ENCODE results near the gene AP3B1.

The AP3B1 gene

GRCh38 chr5:78291687-78292086 is 2.8 kb downstream of the AP3B1 start:
- no peak for DNase-seq (ENCODE audit: low read depth in 2 of 2)

GRCh38 chr5:78289911-78290310 is 4.6 kb downstream of the AP3B1 start:
- no peak for DNase-seq (ENCODE audit: low read depth in 2 of 2)

GRCh38 chr5:78288246-78288645 is 6.3 kb downstream of the AP3B1 start:
- no peak for DNase-seq (ENCODE audit: low read depth in 2 of 2)

- no peak for DNase-seq (ENCODE audit: low read depth in 2 of 2)
Measured at GRCh38 chr5:78287833-78288232, 6.7 kb downstream of the AP3B1 start.

- DNase-seq (ENCODE audit: low read depth in 2 of 2), result no peak
Measured at GRCh38 chr5:78287169-78287568, 7.3 kb downstream of the AP3B1 start.

GRCh38 chr5:78286290-78286689 is 8.2 kb downstream of the AP3B1 start:
- no peak for DNase-seq (ENCODE audit: low read depth in 2 of 2)

GRCh38 chr5:78283802-78284201 is 10.7 kb downstream of the AP3B1 start:
- no peak for DNase-seq (ENCODE audit: low read depth in 2 of 2)

GRCh38 chr5:78283105-78283504 is 11.4 kb downstream of the AP3B1 start:
- no peak for DNase-seq (ENCODE audit: low read depth in 2 of 2)

GRCh38 chr5:78280261-78280660 is 14.2 kb downstream of the AP3B1 start:
- no peak for DNase-seq (ENCODE audit: low read depth in 2 of 2)

GRCh38 chr5:78279194-78279593 is 15.3 kb downstream of the AP3B1 start:
- DNase-seq (ENCODE audit: low read depth in 2 of 2), result no peak

- DNase-seq (ENCODE audit: low read depth in 2 of 2), result no peak
Measured at GRCh38 chr5:78277715-78278114, 16.8 kb downstream of the AP3B1 start.

GRCh38 chr5:78275998-78276543 is 18.4 kb downstream of the AP3B1 start:
- no peak for DNase-seq (ENCODE audit: low read depth in 2 of 2)

- DNase-seq (ENCODE audit: low read depth in 2 of 2), result no peak
Measured at GRCh38 chr5:78274540-78275197, 19.8 kb downstream of the AP3B1 start.

- no peak for DNase-seq (ENCODE audit: low read depth in 2 of 2)
Measured at GRCh38 chr5:78273436-78273835, 21.1 kb downstream of the AP3B1 start.

- DNase-seq (ENCODE audit: low read depth in 2 of 2), result no peak
Measured at GRCh38 chr5:78271766-78272165, 22.7 kb downstream of the AP3B1 start.

- DNase-seq (ENCODE audit: low read depth in 2 of 2), result no peak
Measured at GRCh38 chr5:78269088-78269703, 25.3 kb downstream of the AP3B1 start.

- DNase-seq (ENCODE audit: low read depth in 2 of 2), result no peak
Measured at GRCh38 chr5:78268356-78268755, 26.1 kb downstream of the AP3B1 start.

- no peak for DNase-seq (ENCODE audit: low read depth in 2 of 2)
Measured at GRCh38 chr5:78265163-78265562, 29.3 kb downstream of the AP3B1 start.

- no peak for DNase-seq (ENCODE audit: low read depth in 2 of 2)
Measured at GRCh38 chr5:78264600-78264999, 29.9 kb downstream of the AP3B1 start.

- no peak for DNase-seq (ENCODE audit: low read depth in 2 of 2)
Measured at GRCh38 chr5:78260771-78261170, 33.7 kb downstream of the AP3B1 start.

GRCh38 chr5:78253201-78253600 is 41.3 kb downstream of the AP3B1 start:
- DNase-seq (ENCODE audit: low read depth in 2 of 2), result no peak

GRCh38 chr5:78252715-78253114 is 41.8 kb downstream of the AP3B1 start:
- DNase-seq (ENCODE audit: low read depth in 2 of 2), result no peak

- DNase-seq (ENCODE audit: low read depth in 2 of 2), result no peak
Measured at GRCh38 chr5:78251663-78252284, 42.7 kb downstream of the AP3B1 start.
